GM19438 (cell line): ENCODE measurements around the gene GALK2.

Source experiments
- ATAC-seq: cut with Tn5 transposase; IDR thresholded peaks from one replicate; pipeline ENCODE4 v1.9.1; 2021; ENCODE audit warnings: low read depth; ENCODE audit not compliant: unreplicated experiment

The GALK2 gene

GRCh38 chr15:49169880-49170597, at the start of gene GALK2:
Gene GALK2, plus strand, starts transcription at chr15:49170247. Its CDS starts 76 bp downstream, at chr15:49170323.
- peak; percentile 98 for ATAC-seq

GRCh38 chr15:49120832-49121231, 49.2 kb upstream of the GALK2 start:
- no peak for ATAC-seq

- ATAC-seq = no peak
Measured at GRCh38 chr15:49121901-49122300, 48.1 kb upstream of the GALK2 start.

- no peak for ATAC-seq
Measured at GRCh38 chr15:49122541-49123062, 47.4 kb upstream of the GALK2 start.

- no peak for ATAC-seq
Measured at GRCh38 chr15:49124371-49124770, 45.7 kb upstream of the GALK2 start.

GRCh38 chr15:49131403-49131802, 38.6 kb upstream of the GALK2 start:
- no peak for ATAC-seq

- peak; percentile 50 for ATAC-seq
Measured at GRCh38 chr15:49134683-49135341, 35.2 kb upstream of the GALK2 start.

- peak; percentile 65 for ATAC-seq
Measured at GRCh38 chr15:49135342-49135857, 34.6 kb upstream of the GALK2 start.

- ATAC-seq = no peak
Measured at GRCh38 chr15:49135911-49136310, 34.1 kb upstream of the GALK2 start.

GRCh38 chr15:49137861-49138260, 32.2 kb upstream of the GALK2 start:
- ATAC-seq = no peak

- no peak for ATAC-seq
Measured at GRCh38 chr15:49145651-49146609, 24.1 kb upstream of the GALK2 start.

- ATAC-seq = no peak
Measured at GRCh38 chr15:49148298-49148697, 21.7 kb upstream of the GALK2 start.

GRCh38 chr15:49148727-49149126, 21.3 kb upstream of the GALK2 start:
- ATAC-seq = no peak

GRCh38 chr15:49151831-49152230, 18.2 kb upstream of the GALK2 start:
- ATAC-seq = no peak

- ATAC-seq = no peak
Measured at GRCh38 chr15:49152552-49153312, 17.3 kb upstream of the GALK2 start.

- ATAC-seq = no peak
Measured at GRCh38 chr15:49154359-49154758, 15.7 kb upstream of the GALK2 start.

GRCh38 chr15:49154799-49155109, 15.3 kb upstream of the GALK2 start:
- ATAC-seq = no peak

GRCh38 chr15:49155110-49155833, 14.8 kb upstream of the GALK2 start, which contains the start of gene COPS2:
Gene COPS2, minus strand, starts transcription at chr15:49155599. Its CDS starts 21 bp downstream, at chr15:49155578.
- ATAC-seq = peak; percentile 93
